Stimulated activated CD4-positive, alpha-beta T cell treated with anti-CD3 and anti-CD28 coated beads, Interleukin-4, amount 100 ng/mL, for 4 hours (primary cell): ENCODE results near the gene COPE.
"Not testable (repeated sequence)": the region's sequence is repeated elsewhere in the genome, so short reads cannot be mapped to it uniquely, and the experiment has no call there.

ENCODE experiments used
- DNase-seq, 2 experiments: peaks; one replicate each; pipeline ENCODE4 v3.0.0-alpha.2; 2020

Gene COPE

GRCh38 chr19:18905513-18906236 lies 13.5 kb downstream of the COPE start:
- DNase-seq: no peak

GRCh38 chr19:18905058-18905456 lies 14.1 kb downstream of the COPE start:
- no peak for DNase-seq

- DNase-seq: no peak
Measured at GRCh38 chr19:18904334-18905057, 14.7 kb downstream of the COPE start.

- no peak for DNase-seq
Measured at GRCh38 chr19:18903156-18904037, 15.8 kb downstream of the COPE start.

GRCh38 chr19:18902519-18902918 lies 16.7 kb downstream of the COPE start:
- DNase-seq: not testable (repeated sequence)

GRCh38 chr19:18901491-18901890 lies 17.7 kb downstream of the COPE start:
- DNase-seq: no peak

GRCh38 chr19:18900700-18901481 lies 18.3 kb downstream of the COPE start:
- DNase-seq: no peak

- no peak for DNase-seq
Measured at GRCh38 chr19:18899624-18900560, 19.3 kb downstream of the COPE start.

- no peak for DNase-seq
Measured at GRCh38 chr19:18898607-18899408, 20.4 kb downstream of the COPE start.

- no peak for DNase-seq
Measured at GRCh38 chr19:18898081-18898606, 21.0 kb downstream of the COPE start.

GRCh38 chr19:18897094-18898029 lies 21.8 kb downstream of the COPE start:
- DNase-seq: no peak

- no peak for DNase-seq
Measured at GRCh38 chr19:18896421-18896841, 22.8 kb downstream of the COPE start.

GRCh38 chr19:18895824-18896341 lies 23.3 kb downstream of the COPE start, which contains the start of gene CERS1:
Gene CERS1, minus strand, starts transcription at chr19:18896158. Its CDS starts 86 bp downstream, at chr19:18896072.
- DNase-seq: no peak

GRCh38 chr19:18895038-18895823 lies 24.0 kb downstream of the COPE start:
- DNase-seq: no peak

GRCh38 chr19:18894254-18895037 lies 24.7 kb downstream of the COPE start:
- no peak for DNase-seq

- DNase-seq: no peak
Measured at GRCh38 chr19:18893587-18894253, 25.5 kb downstream of the COPE start.
